Activated CD8-positive, alpha-beta memory T cell treated with anti-CD3 and anti-CD28 coated beads for 1 hour (primary cell): ENCODE measurements around the gene ADAT3.
A peak's percentile ranks its signal among the peaks of the same experiment; 100 is the strongest.
"Not testable (repeated sequence)": the region's sequence is repeated elsewhere in the genome, so short reads cannot be mapped to it uniquely, and the experiment has no call there.

Source experiments
- DNase-seq, 2 donors: peaks; one replicate each; pipeline ENCODE4 v3.0.0-alpha.2; 2020; ENCODE audit warnings: low read depth in 1 of 2; ENCODE audit errors: extremely low read depth in 1 of 2

Gene ADAT3

GRCh38 chr19:1882786-1883692, 22.2 kb upstream of the ADAT3 start:
- DNase-seq, result no peak

GRCh38 chr19:1883784-1884183, 21.4 kb upstream of the ADAT3 start:
- DNase-seq, result no peak

- no peak for DNase-seq
Measured at GRCh38 chr19:1884291-1884718, 20.9 kb upstream of the ADAT3 start.

- DNase-seq, result no peak
Measured at GRCh38 chr19:1884719-1885334, 20.4 kb upstream of the ADAT3 start.

GRCh38 chr19:1885398-1886119, 19.6 kb upstream of the ADAT3 start, which contains the start of gene ABHD17A:
ABHD17A (minus strand) TSS chr19:1885496; CDS start chr19:1881566, 3,930 bp downstream.
- peak; percentile 89 to 95 for DNase-seq

- not testable (repeated sequence) for DNase-seq
Measured at GRCh38 chr19:1886360-1886759, 18.8 kb upstream of the ADAT3 start.

GRCh38 chr19:1888385-1888784, 16.8 kb upstream of the ADAT3 start:
- DNase-seq, result no peak

GRCh38 chr19:1889907-1890306, 15.3 kb upstream of the ADAT3 start:
- no peak for DNase-seq

GRCh38 chr19:1893791-1894190, 11.4 kb upstream of the ADAT3 start:
- no peak for DNase-seq

- no peak for DNase-seq
Measured at GRCh38 chr19:1896508-1896907, 8.7 kb upstream of the ADAT3 start.

GRCh38 chr19:1901940-1902404, 3.2 kb upstream of the ADAT3 start:
- no peak for DNase-seq

- no peak for DNase-seq
Measured at GRCh38 chr19:1902923-1903322, 2.3 kb upstream of the ADAT3 start.

GRCh38 chr19:1904860-1905109, 414 bp upstream of the ADAT3 start:
- no peak for DNase-seq

- DNase-seq, result no peak
Measured at GRCh38 chr19:1905863-1906375, 720 bp downstream of the ADAT3 start.

GRCh38 chr19:1906985-1907562, 1.9 kb downstream of the ADAT3 start:
- DNase-seq, result no peak

GRCh38 chr19:1907563-1908363, 2.6 kb downstream of the ADAT3 start:
- no peak for DNase-seq

- no peak for DNase-seq
Measured at GRCh38 chr19:1908364-1908678, 3.1 kb downstream of the ADAT3 start.

GRCh38 chr19:1909761-1910080, 4.5 kb downstream of the ADAT3 start:
- DNase-seq, result no peak

- no peak for DNase-seq
Measured at GRCh38 chr19:1910177-1910576, 5.0 kb downstream of the ADAT3 start.

- no peak for DNase-seq
Measured at GRCh38 chr19:1911098-1911497, 5.9 kb downstream of the ADAT3 start.

- no peak for DNase-seq
Measured at GRCh38 chr19:1911995-1912394, 6.8 kb downstream of the ADAT3 start.
